ENCODE results near the gene IQSEC1. TPM values are rescaled to one million over a fixed set of nuclear protein-coding genes. Genes with fewer than 3 reads are reported as not detected.

The IQSEC1 gene
- total and polyA plus RNA-seq, 2 experiments from 2014 or later, result 8.0 to 51.9 TPM

DNA sequence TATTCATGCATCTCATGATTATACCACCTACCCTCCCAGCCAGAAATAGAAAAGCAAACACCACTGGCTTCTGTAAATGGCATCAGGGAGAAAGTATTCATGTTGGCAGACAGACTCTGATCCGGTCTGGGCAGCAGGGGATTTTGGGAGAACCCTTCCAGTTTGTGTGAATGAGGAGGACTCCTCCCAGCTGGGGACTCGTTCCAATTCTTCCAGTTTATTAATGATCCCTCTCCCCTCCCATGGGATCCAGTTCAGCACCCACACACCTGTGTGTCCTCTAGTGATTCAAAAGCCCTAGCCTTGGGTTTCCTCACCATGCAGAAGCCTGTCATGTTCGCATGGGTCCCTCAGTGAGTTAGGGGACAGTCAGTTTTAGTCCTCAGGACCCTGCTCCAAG lies 110.9 kb downstream of the IQSEC1 start:
- H3K9me2 ChIP-seq (ENCODE audit: insufficient read depth), result no peaks in the 10 kb centered on the region
- no peak for ATAC-seq
- H3K9me3 Mint-ChIP-seq, result no peaks in the 10 kb centered on the region
- H3K79me2 ChIP-seq (replicated peaks; ENCODE audit: insufficient read depth), result peaks cover 96% of the 10 kb centered on the region
- peaks cover 24% of the 10 kb centered on the region; the same call in 1 of the 2 replicates for H4K20me1 ChIP-seq (replicated peaks; ENCODE audit: insufficient read depth)
- TF ChIP-seq, protein P1, sequence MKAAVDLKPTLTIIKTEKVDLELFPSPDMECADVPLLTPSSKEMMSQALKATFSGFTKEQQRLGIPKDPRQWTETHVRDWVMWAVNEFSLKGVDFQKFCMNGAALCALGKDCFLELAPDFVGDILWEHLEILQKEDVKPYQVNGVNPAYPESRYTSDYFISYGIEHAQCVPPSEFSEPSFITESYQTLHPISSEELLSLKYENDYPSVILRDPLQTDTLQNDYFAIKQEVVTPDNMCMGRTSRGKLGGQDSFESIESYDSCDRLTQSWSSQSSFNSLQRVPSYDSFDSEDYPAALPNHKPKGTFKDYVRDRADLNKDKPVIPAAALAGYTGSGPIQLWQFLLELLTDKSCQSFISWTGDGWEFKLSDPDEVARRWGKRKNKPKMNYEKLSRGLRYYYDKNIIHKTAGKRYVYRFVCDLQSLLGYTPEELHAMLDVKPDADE (IDR thresholded peaks at IDR 0.05), result no peak
- no peak for TF ChIP-seq STAT1 (IDR thresholded peaks at IDR 0.05; ENCODE audit: unreplicated experiment)
- no peak for TF ChIP-seq ZNF331 (CRISPR knock-in tag; IDR thresholded peaks at IDR 0.05; ENCODE audit: low read depth)
- no peak for TF ChIP-seq NANOG (IDR thresholded peaks at IDR 0.05; ENCODE audit: borderline replicate concordance)
- TF ChIP-seq, protein P2, sequence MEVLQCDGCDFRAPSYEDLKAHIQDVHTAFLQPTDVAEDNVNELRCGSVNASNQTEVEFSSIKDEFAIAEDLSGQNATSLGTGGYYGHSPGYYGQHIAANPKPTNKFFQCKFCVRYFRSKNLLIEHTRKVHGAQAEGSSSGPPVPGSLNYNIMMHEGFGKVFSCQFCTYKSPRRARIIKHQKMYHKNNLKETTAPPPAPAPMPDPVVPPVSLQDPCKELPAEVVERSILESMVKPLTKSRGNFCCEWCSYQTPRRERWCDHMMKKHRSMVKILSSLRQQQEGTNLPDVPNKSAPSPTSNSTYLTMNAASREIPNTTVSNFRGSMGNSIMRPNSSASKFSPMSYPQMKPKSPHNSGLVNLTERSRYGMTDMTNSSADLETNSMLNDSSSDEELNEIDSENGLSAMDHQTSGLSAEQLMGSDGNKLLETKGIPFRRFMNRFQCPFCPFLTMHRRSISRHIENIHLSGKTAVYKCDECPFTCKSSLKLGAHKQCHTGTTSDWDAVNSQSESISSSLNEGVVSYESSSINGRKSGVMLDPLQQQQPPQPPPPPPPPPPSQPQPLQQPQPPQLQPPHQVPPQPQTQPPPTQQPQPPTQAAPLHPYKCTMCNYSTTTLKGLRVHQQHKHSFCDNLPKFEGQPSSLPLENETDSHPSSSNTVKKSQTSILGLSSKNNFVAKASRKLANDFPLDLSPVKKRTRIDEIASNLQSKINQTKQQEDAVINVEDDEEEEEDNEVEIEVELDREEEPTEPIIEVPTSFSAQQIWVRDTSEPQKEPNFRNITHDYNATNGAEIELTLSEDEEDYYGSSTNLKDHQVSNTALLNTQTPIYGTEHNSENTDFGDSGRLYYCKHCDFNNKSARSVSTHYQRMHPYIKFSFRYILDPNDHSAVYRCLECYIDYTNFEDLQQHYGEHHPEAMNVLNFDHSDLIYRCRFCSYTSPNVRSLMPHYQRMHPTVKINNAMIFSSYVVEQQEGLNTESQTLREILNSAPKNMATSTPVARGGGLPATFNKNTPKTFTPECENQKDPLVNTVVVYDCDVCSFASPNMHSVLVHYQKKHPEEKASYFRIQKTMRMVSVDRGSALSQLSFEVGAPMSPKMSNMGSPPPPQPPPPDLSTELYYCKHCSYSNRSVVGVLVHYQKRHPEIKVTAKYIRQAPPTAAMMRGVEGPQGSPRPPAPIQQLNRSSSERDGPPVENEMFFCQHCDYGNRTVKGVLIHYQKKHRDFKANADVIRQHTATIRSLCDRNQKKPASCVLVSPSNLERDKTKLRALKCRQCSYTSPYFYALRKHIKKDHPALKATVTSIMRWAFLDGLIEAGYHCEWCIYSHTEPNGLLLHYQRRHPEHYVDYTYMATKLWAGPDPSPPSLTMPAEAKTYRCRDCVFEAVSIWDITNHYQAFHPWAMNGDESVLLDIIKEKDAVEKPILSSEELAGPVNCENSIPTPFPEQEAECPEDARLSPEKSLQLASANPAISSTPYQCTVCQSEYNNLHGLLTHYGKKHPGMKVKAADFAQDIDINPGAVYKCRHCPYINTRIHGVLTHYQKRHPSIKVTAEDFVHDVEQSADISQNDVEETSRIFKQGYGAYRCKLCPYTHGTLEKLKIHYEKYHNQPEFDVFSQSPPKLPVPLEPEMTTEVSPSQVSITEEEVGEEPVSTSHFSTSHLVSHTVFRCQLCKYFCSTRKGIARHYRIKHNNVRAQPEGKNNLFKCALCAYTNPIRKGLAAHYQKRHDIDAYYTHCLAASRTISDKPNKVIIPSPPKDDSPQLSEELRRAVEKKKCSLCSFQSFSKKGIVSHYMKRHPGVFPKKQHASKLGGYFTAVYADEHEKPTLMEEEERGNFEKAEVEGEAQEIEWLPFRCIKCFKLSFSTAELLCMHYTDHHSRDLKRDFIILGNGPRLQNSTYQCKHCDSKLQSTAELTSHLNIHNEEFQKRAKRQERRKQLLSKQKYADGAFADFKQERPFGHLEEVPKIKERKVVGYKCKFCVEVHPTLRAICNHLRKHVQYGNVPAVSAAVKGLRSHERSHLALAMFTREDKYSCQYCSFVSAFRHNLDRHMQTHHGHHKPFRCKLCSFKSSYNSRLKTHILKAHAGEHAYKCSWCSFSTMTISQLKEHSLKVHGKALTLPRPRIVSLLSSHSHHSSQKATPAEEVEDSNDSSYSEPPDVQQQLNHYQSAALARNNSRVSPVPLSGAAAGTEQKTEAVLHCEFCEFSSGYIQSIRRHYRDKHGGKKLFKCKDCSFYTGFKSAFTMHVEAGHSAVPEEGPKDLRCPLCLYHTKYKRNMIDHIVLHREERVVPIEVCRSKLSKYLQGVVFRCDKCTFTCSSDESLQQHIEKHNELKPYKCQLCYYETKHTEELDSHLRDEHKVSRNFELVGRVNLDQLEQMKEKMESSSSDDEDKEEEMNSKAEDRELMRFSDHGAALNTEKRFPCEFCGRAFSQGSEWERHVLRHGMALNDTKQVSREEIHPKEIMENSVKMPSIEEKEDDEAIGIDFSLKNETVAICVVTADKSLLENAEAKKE (CRISPR knock-in tag; IDR thresholded peaks at IDR 0.05), result no peak
- no peak for TF ChIP-seq EZH2 (IDR thresholded peaks at IDR 0.05; ENCODE audit: low read depth, unreplicated experiment)
- TF ChIP-seq, protein P3, sequence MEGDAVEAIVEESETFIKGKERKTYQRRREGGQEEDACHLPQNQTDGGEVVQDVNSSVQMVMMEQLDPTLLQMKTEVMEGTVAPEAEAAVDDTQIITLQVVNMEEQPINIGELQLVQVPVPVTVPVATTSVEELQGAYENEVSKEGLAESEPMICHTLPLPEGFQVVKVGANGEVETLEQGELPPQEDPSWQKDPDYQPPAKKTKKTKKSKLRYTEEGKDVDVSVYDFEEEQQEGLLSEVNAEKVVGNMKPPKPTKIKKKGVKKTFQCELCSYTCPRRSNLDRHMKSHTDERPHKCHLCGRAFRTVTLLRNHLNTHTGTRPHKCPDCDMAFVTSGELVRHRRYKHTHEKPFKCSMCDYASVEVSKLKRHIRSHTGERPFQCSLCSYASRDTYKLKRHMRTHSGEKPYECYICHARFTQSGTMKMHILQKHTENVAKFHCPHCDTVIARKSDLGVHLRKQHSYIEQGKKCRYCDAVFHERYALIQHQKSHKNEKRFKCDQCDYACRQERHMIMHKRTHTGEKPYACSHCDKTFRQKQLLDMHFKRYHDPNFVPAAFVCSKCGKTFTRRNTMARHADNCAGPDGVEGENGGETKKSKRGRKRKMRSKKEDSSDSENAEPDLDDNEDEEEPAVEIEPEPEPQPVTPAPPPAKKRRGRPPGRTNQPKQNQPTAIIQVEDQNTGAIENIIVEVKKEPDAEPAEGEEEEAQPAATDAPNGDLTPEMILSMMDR (conservative IDR thresholded peaks at IDR 0.05; ENCODE audit: low read depth in 2 of 2), result no peak
- no peak overlapping the region for H3K4me3 ChIP-seq
- H3K36me3 Mint-ChIP-seq (ENCODE audit: low read depth), result no peaks in the 10 kb centered on the region
- H3K36me3 ChIP-seq (ENCODE audit: insufficient read depth), result no peaks in the 10 kb centered on the region
- H3K27me3 ChIP-seq (ENCODE audit: insufficient read depth), result no peaks in the 10 kb centered on the region
- H3K27ac Mint-ChIP-seq, result no peak overlapping the region; the same call in 1 of the 2 replicates
- H3K4me3 Mint-ChIP-seq, result no peak overlapping the region
- H3K4me2 ChIP-seq, result no peak overlapping the region
- DNase-seq (ENCODE audit: low spot score), result no peak
- H3F3A ChIP-seq (replicated peaks; ENCODE audit: low read depth), result no peaks in the 10 kb centered on the region
- no peak overlapping the region for H2AFZ ChIP-seq
- H3K4me1 ChIP-seq (ENCODE audit: insufficient read depth), result peaks cover 28% of the 10 kb centered on the region; the same call in 1 of the 2 replicates
- H3K4me1 Mint-ChIP-seq, result peaks cover 43% of the 10 kb centered on the region
- peaks cover 27% of the 10 kb centered on the region for H3K27me3 Mint-ChIP-seq (ENCODE audit: insufficient read depth, low read depth, poor library complexity)
- no peak overlapping the region for H3K27ac ChIP-seq (ENCODE audit: low read depth)
